ENCODE measurements around the gene LRRC49. TPM values are rescaled to one million over a fixed set of nuclear protein-coding genes. Genes with fewer than 3 reads are reported as not detected.

LRRC49 gene
- total RNA-seq, 2 donors from 2014 or later = 23.4 to 35.3 TPM

GRCh38 chr15:70967646-70968045, 75.0 kb downstream of the LRRC49 start:
- no peak for DNase-seq (ENCODE audit: low spot score)
- H3K4me3 ChIP-seq = no peak overlapping the region
- no peaks in the 10 kb centered on the region for H3K4me1 ChIP-seq
- no peaks in the 10 kb centered on the region for H3K9me3 ChIP-seq
- no peaks in the 10 kb centered on the region for H3K36me3 ChIP-seq
- no peaks in the 10 kb centered on the region for H3K27me3 ChIP-seq
- no peak for TF ChIP-seq CTCF (IDR thresholded peaks at IDR 0.05)
- no peak overlapping the region for H3K27ac ChIP-seq

- no peak overlapping the region for H3K27ac ChIP-seq
- peak in 1 of 2 donors; percentile 43 for TF ChIP-seq CTCF (IDR thresholded peaks at IDR 0.05)
- DNase-seq (ENCODE audit: low spot score) = no peak
- H3K27me3 ChIP-seq = no peaks in the 10 kb centered on the region
- peaks cover 4% of the 10 kb centered on the region for H3K36me3 ChIP-seq
- no peak overlapping the region for H3K4me3 ChIP-seq
- no peaks in the 10 kb centered on the region for H3K9me3 ChIP-seq
- no peaks in the 10 kb centered on the region for H3K4me1 ChIP-seq
Measured at GRCh38 chr15:70974004-70974832, 81.6 kb downstream of the LRRC49 start.

GRCh38 chr15:70976851-70977250, 84.2 kb downstream of the LRRC49 start:
- H3K4me3 ChIP-seq = no peak overlapping the region
- no peak for TF ChIP-seq CTCF (IDR thresholded peaks at IDR 0.05)
- H3K9me3 ChIP-seq = no peaks in the 10 kb centered on the region
- H3K4me1 ChIP-seq = no peaks in the 10 kb centered on the region
- H3K27ac ChIP-seq = no peak overlapping the region
- H3K36me3 ChIP-seq = peaks cover 4% of the 10 kb centered on the region
- DNase-seq (ENCODE audit: low spot score) = no peak
- no peaks in the 10 kb centered on the region for H3K27me3 ChIP-seq

GRCh38 chr15:70995383-70995970, 102.9 kb downstream of the LRRC49 start:
- Histone ChIP-seq H3K9me3 (peaks cover 0 to 15% of the 10 kb centered on the region in 2 donors), H3K4me3 (no peak overlapping the region), H3K27me3 (no peaks in the 10 kb centered on the region), H3K27ac (no peak overlapping the region), H3K4me1 (no peaks in the 10 kb centered on the region), H3K36me3 (peaks cover under 1% of the 10 kb centered on the region)
- TF ChIP-seq CTCF (IDR thresholded peaks at IDR 0.05) = no peak
- DNase-seq (ENCODE audit: low spot score) = no peak

GRCh38 chr15:70998319-70998718, 105.7 kb downstream of the LRRC49 start:
- DNase-seq (ENCODE audit: low spot score) = no peak
- H3K27me3 ChIP-seq = no peaks in the 10 kb centered on the region
- H3K36me3 ChIP-seq = peaks cover 5% of the 10 kb centered on the region
- H3K4me3 ChIP-seq = no peak overlapping the region
- no peak overlapping the region for H3K27ac ChIP-seq
- H3K9me3 ChIP-seq = peaks cover 0 to 15% of the 10 kb centered on the region in 2 donors
- TF ChIP-seq CTCF (IDR thresholded peaks at IDR 0.05) = no peak
- no peaks in the 10 kb centered on the region for H3K4me1 ChIP-seq

All from right atrium auricular region (tissue), 2 donors.